ENCODE data around the gene ATRN. TPM values are rescaled to one million over a fixed set of nuclear protein-coding genes. Genes with fewer than 3 reads are reported as not detected.

Gene ATRN
- total RNA-seq, 1 donor from 2014 or later = 8.6 TPM

DNA sequence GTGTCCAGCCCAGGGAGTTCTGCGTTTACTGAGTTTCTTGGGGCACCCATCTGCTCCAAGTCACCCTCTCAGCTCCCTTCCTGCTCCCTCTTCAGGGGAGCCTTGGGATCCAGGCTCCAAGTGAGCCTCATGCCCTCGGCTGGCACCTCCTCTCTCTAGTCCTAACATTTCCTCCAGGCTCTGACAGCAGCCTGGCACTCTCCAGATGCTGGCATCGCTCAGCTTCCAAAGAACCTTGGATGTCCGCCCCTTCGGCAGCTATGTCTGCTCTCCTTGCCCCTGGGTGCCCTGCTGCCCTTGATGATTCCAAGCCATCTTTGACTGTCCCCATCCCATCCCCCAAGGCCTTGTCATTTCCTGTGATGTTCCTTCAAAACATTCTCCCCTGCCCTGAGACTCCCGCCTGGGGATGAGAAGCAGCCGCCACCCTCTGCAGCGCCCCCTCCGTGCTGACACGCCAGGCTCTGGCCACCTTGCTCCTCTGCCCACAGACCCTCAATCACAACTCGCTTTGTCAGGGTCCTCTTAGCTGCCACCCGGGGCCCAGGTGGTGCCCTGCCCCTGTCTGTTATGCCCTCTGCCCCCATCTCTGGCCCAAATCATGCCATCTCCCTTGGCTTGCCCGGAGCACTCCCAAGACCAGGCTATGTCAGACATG, 199.0 kb downstream of the ATRN start:
- Histone ChIP-seq H3K4me1 (no peaks in the 10 kb centered on the region), H3K27ac (no peak overlapping the region)
- intact Hi-C loops (cut with DNase I) = no loop called here

DNA sequence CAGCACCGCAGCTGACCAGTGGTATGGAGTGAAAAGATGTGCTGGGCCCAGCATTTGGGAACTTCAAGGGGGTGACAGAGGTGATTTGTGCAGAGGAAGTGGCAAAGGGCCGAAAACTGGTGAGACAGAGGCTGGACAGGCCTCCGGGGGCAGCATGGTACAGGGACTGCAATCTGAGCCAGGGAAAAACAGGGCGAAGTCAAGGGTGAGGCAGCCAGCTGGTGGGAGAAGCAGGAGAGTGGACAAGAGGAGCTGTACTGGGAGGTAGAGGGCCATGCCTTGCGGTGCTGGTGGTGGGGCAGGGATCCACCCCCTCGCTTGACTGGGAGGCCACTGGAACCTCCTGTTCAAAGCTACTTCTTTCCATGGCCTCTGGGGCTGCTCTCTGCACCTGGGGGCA, 199.7 kb downstream of the ATRN start:
- H3K27ac ChIP-seq = no peak overlapping the region
- H3K27me3 ChIP-seq = no peaks in the 10 kb centered on the region
- intact Hi-C loops (cut with DNase I) = no loop called here
- peaks cover 33 to 62% of the 10 kb centered on the region in 2 donors for H3K36me3 ChIP-seq
- TF ChIP-seq, protein P1, sequence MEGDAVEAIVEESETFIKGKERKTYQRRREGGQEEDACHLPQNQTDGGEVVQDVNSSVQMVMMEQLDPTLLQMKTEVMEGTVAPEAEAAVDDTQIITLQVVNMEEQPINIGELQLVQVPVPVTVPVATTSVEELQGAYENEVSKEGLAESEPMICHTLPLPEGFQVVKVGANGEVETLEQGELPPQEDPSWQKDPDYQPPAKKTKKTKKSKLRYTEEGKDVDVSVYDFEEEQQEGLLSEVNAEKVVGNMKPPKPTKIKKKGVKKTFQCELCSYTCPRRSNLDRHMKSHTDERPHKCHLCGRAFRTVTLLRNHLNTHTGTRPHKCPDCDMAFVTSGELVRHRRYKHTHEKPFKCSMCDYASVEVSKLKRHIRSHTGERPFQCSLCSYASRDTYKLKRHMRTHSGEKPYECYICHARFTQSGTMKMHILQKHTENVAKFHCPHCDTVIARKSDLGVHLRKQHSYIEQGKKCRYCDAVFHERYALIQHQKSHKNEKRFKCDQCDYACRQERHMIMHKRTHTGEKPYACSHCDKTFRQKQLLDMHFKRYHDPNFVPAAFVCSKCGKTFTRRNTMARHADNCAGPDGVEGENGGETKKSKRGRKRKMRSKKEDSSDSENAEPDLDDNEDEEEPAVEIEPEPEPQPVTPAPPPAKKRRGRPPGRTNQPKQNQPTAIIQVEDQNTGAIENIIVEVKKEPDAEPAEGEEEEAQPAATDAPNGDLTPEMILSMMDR (IDR thresholded peaks at IDR 0.05) = no peak
- H3K4me3 ChIP-seq = no peak overlapping the region
- H3K4me1 ChIP-seq = no peaks in the 10 kb centered on the region
- H3K9me3 ChIP-seq = no peaks in the 10 kb centered on the region
- no peak for DNase-seq (ENCODE audit: low spot score in 2 of 2)

More for the DNA sequence above, 199.0 kb downstream of the ATRN start:
- Histone ChIP-seq H3K36me3 (peaks cover 31 to 57% of the 10 kb centered on the region in 2 donors), H3K4me3 (no peak overlapping the region), H3K9me3 (no peaks in the 10 kb centered on the region), H3K27me3 (no peaks in the 10 kb centered on the region)
- no peak for DNase-seq (ENCODE audit: low spot score in 2 of 2)
- TF ChIP-seq, protein P1 (IDR thresholded peaks at IDR 0.05) = no peak

DNA sequence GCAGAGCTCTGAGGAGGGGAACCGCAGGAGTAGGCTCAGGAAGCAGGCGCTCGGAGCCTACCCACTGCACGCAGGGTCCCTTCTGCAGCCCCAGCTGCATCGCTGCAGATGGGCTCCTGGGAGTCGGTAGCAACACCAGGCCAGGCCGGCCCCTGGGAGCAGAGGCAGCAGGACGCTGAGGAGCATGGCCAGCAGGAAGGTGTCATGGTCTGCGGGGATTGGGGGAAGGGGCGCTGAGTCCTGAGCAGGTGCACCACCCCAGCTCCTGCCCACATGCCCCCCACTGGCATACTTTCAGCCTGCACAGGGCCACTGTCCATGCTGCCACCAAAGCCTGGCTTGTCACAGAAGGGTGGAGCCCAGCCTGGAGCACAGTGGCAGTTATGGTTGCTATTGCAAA, 200.1 kb downstream of the ATRN start:
- no peaks in the 10 kb centered on the region for H3K9me3 ChIP-seq
- no peak for DNase-seq (ENCODE audit: low spot score in 2 of 2)
- intact Hi-C loops (cut with DNase I) = no loop called here
- H3K4me3 ChIP-seq = no peak overlapping the region
- H3K36me3 ChIP-seq = peaks cover 35 to 62% of the 10 kb centered on the region in 2 donors
- no peak overlapping the region for H3K27ac ChIP-seq
- H3K27me3 ChIP-seq = no peaks in the 10 kb centered on the region
- TF ChIP-seq, protein P1 (IDR thresholded peaks at IDR 0.05) = no peak
- no peaks in the 10 kb centered on the region for H3K4me1 ChIP-seq

DNA sequence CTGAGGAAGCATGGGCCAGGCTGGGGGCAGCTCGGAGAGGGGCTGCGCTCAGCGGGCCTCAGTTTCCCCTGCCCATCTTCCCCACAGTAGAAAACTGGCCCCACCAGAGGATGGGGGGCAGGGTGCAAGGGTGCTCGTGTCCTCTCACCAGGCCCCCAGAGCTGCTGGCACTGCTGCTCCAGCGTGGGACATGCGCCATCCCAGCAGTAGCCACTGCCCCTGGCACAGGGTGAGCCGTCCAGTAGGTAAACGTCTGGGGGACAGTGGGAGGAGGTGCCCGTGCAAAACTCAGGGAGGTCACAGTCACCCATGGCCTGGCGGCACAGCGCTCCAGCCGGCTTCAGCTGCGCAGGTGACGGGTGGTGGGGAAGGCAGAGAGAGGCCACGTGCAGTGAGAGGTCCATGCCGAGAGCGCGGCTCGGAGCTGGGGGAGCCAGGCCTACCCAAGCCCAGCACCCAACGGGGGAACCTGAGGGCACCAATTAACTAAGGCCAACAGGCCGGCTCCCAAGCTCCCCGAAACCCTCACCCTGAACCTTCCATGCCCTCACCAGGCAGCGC, 201.2 kb downstream of the ATRN start:
- Histone ChIP-seq H3K9me3 (no peaks in the 10 kb centered on the region), H3K4me1 (peaks cover 3 to 4% of the 10 kb centered on the region in 2 donors), H3K4me3 (no peak overlapping the region), H3K36me3 (peaks cover 37 to 62% of the 10 kb centered on the region in 2 donors), H3K27ac (no peak overlapping the region), H3K27me3 (no peaks in the 10 kb centered on the region)
- DNase-seq (ENCODE audit: low spot score in 2 of 2) = no peak
- TF ChIP-seq, protein P1 (IDR thresholded peaks at IDR 0.05) = no peak
- intact Hi-C loops (cut with DNase I) = no loop called here

DNA sequence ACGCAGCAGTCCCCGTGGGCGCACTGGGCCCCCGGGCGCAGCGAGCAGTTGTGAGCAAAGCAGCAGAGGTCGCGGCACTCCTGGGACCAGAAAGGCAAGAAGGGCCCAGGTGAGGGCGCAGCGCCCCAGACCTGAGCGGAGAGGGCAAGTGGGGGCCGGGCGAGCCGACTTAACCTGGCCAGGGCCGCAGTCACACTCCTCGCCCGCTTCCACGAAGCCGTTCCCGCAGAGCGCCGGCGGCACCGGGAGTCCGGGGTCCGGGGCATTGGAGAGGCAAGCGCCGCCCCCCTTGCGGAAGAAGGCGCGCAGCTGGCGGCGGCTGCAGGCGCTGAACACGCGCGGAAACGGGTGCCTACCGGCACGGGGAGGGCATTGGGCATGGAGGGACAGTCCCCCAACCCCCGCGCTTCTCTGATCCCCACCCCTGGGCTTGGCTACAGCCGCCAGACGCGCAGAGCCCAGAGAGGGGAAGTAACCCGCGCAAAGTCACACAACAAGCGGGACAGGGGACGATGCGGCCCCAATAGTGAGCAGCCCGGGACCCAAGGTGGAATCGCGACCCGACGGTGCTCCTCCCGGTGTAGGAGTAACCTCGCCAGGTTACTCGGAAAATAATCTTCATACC, 201.8 kb downstream of the ATRN start:
- Histone ChIP-seq H3K36me3 (peaks cover 37 to 62% of the 10 kb centered on the region in 2 donors), H3K27me3 (no peaks in the 10 kb centered on the region), H3K9me3 (no peaks in the 10 kb centered on the region), H3K4me1 (peaks cover 9 to 10% of the 10 kb centered on the region in 2 donors), H3K27ac (no peak overlapping the region), H3K4me3 (no peak overlapping the region)
- DNase-seq (ENCODE audit: low spot score in 2 of 2) = no peak
- intact Hi-C loops (cut with DNase I) = no loop called here
- TF ChIP-seq, protein P1 (IDR thresholded peaks at IDR 0.05) = no peak
